ENCODE measurements around the gene SLC12A2.

The SLC12A2 gene

GRCh38 chr5:128083033-128083810 is at the start of gene SLC12A2:
SLC12A2 (plus strand) TSS chr5:128083766; CDS start chr5:128083955, 189 bp downstream.
- peak; percentile 98 for DNase-seq (ENCODE audit: low read depth in 2 of 2)
- TF ChIP-seq CTCF (IDR thresholded peaks at IDR 0.05; ENCODE audit: low read depth, low read length): no peak
- H3K4me3 ChIP-seq (replicated peaks in 1 of 2; ENCODE audit: low read depth in 2 of 2, low read length in 2 of 2): peak within 1 kb of the TSS; percentile 88 to 92

- no peak for TF ChIP-seq CTCF (IDR thresholded peaks at IDR 0.05; ENCODE audit: low read depth, low read length)
- H3K4me3 ChIP-seq (replicated peaks in 1 of 2; ENCODE audit: low read depth in 2 of 2, low read length in 2 of 2): no peak overlapping the region
- DNase-seq (ENCODE audit: low read depth in 2 of 2): no peak
Measured at GRCh38 chr5:128035689-128036088, 47.9 kb upstream of the SLC12A2 start.

GRCh38 chr5:128036950-128037349 is 46.6 kb upstream of the SLC12A2 start:
- H3K4me3 ChIP-seq (replicated peaks in 1 of 2; ENCODE audit: low read depth in 2 of 2, low read length in 2 of 2): no peak overlapping the region
- DNase-seq (ENCODE audit: low read depth in 2 of 2): peak; percentile 27 to 68
- no peak for TF ChIP-seq CTCF (IDR thresholded peaks at IDR 0.05; ENCODE audit: low read depth, low read length)

- no peak for TF ChIP-seq CTCF (IDR thresholded peaks at IDR 0.05; ENCODE audit: low read depth, low read length)
- DNase-seq (ENCODE audit: low read depth in 2 of 2): peak; percentile 64 to 69
- H3K4me3 ChIP-seq (replicated peaks in 1 of 2; ENCODE audit: low read depth in 2 of 2, low read length in 2 of 2): no peak overlapping the region
Measured at GRCh38 chr5:128038643-128039042, 44.9 kb upstream of the SLC12A2 start.

- no peak for DNase-seq (ENCODE audit: low read depth in 2 of 2)
- TF ChIP-seq CTCF (IDR thresholded peaks at IDR 0.05; ENCODE audit: low read depth, low read length): no peak
- no peak overlapping the region for H3K4me3 ChIP-seq (replicated peaks in 1 of 2; ENCODE audit: low read depth in 2 of 2, low read length in 2 of 2)
Measured at GRCh38 chr5:128040927-128041326, 42.6 kb upstream of the SLC12A2 start.

GRCh38 chr5:128052780-128053179 is 30.8 kb upstream of the SLC12A2 start:
- no peak for TF ChIP-seq CTCF (IDR thresholded peaks at IDR 0.05; ENCODE audit: low read depth, low read length)
- no peak overlapping the region for H3K4me3 ChIP-seq (replicated peaks in 1 of 2; ENCODE audit: low read depth in 2 of 2, low read length in 2 of 2)

More at GRCh38 chr5:128052780-128053179, 30.8 kb upstream of the SLC12A2 start:
- no peak for DNase-seq (ENCODE audit: low read depth in 2 of 2)

Measured in cardiac fibroblast (primary cell).